GM19240 (cell line): ENCODE measurements around the gene LACTBL1.

Source experiments
- DNase-seq: peaks from one replicate; pipeline ENCODE4 v3.0.0; 2011; ENCODE audit warnings: low spot score; ENCODE audit not compliant: insufficient read length

The LACTBL1 gene

DNA sequence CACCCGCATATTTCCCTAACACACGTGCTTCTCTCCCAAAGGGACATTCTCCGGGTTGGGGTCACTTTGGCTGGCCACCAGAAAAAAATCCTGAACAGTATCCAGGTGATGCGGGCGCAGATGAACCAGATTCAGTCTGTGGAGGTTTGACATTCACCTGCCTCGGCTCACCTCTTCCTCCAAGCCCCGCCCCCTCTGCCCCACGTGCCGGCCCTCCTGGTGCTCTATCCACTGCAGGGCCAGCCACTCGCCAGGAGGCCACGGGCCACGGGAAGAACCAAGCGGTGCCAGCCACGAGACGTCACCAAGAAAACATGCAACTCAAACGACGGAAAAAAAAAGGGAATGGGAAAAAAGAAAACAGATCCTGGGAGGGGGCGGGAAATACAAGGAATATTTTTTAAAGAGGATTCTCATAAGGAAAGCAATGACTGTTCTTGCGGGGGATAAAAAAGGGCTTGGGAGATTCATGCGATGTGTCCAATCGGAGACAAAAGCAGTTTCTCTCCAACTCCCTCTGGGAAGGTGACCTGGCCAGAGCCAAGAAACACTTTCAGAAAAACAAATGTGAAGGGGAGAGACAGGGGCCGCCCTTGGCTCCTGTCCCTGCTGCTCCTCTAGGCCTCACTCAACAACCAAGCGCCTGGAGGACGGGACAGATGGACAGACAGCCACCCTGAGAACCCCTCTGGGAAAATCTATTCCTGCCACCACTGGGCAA, 59.1 kb downstream of the LACTBL1 start:
- DNase-seq: no peak

GRCh38 chr1:22912311-22912710, 60.4 kb downstream of the LACTBL1 start:
- no peak for DNase-seq

GRCh38 chr1:22910986-22911651, 61.5 kb downstream of the LACTBL1 start:
- DNase-seq: no peak

DNA sequence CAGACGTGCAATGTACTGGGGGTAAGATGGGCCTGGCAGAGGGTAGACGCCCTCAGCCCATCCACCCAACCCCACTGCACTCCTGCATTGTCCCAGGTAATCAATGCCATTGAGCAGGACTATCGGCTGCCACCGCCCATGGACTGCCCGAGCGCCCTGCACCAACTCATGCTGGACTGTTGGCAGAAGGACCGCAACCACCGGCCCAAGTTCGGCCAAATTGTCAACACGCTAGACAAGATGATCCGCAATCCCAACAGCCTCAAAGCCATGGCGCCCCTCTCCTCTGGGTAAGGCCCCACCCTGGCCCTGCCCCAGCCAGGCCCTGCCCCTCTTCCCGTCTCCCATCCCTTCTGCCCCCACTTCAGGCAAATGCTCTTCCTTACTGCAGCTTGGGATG, 62.4 kb downstream of the LACTBL1 start:
- no peak for DNase-seq

GRCh38 chr1:22908880-22909426, 63.7 kb downstream of the LACTBL1 start:
- DNase-seq: no peak

DNA sequence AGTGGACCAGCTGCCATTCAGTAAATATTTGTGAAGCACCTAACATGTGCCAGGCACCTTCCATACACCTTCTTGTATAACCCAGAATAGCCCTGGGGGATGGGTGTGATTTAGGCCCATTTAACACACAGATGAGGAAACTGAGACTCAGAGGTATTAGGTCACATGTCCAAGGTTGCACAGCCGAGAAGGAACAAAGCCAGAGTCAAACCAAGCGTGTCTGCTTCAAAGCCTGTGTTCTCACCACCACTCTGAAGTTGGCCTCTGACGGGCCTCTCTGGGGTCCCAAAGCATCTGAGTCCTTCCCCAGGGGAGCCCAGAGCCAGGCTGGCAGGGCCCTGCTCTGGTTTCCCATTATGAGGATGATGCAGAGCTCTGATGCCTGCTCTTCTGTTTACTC, 65.1 kb downstream of the LACTBL1 start:
- DNase-seq: no peak

DNA sequence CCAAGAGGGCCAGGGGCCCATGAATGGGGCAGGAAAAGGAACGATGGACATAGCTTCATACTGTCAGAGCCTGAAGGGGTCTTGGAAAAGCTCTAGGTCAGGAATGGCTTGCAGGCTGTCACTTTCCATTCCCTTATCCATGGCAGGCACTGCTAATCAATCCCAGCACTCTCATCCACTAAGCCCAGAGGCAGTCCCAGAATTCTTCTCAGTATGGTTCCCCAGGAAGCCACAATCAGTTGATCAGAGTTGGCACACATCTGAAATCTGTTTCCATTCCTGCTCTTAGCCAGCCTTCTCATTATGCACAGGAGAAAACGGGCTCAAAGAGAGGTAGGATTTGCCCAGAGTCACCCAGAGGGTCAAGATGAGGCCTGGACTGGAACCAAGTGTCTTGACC, 65.7 kb downstream of the LACTBL1 start:
- no peak for DNase-seq

GRCh38 chr1:22903113-22903512, 69.6 kb downstream of the LACTBL1 start:
- no peak for DNase-seq
